HG03135 (cell line): ENCODE results near the gene GAPVD1.
"Not testable (repeated sequence)": the region's sequence is repeated elsewhere in the genome, so short reads cannot be mapped to it uniquely, and the experiment has no call there.

ENCODE experiments used
- ATAC-seq: cut with Tn5 transposase; IDR thresholded peaks from one replicate; pipeline ENCODE4 v1.9.1; 2021; ENCODE audit warnings: mild to moderate bottlenecking, moderate library complexity; ENCODE audit not compliant: unreplicated experiment

GAPVD1 gene

GRCh38 chr9:125261501-125262293, at the start of gene GAPVD1:
Gene GAPVD1, plus strand, starts transcription at chr9:125261826. Its CDS starts 37,096 bp downstream, at chr9:125298922.
- ATAC-seq = peak; percentile 93

- no peak for ATAC-seq
Observed at GRCh38 chr9:125214186-125214585, 47.4 kb upstream of the GAPVD1 start.

- ATAC-seq = no peak
Observed at GRCh38 chr9:125218621-125219020, 43.0 kb upstream of the GAPVD1 start.

GRCh38 chr9:125224858-125225257, 36.8 kb upstream of the GAPVD1 start:
- ATAC-seq = not testable (repeated sequence)

- ATAC-seq = no peak
Observed at GRCh38 chr9:125227761-125228160, 33.9 kb upstream of the GAPVD1 start.

- no peak for ATAC-seq
Observed at GRCh38 chr9:125233678-125234077, 27.9 kb upstream of the GAPVD1 start.

GRCh38 chr9:125234099-125234498, 27.5 kb upstream of the GAPVD1 start:
- not testable (repeated sequence) for ATAC-seq

- no peak for ATAC-seq
Observed at GRCh38 chr9:125235804-125236519, 25.7 kb upstream of the GAPVD1 start.

GRCh38 chr9:125236520-125237159, 25.0 kb upstream of the GAPVD1 start:
- not testable (repeated sequence) for ATAC-seq

- ATAC-seq = no peak
Observed at GRCh38 chr9:125238127-125238914, 23.3 kb upstream of the GAPVD1 start.

- no peak for ATAC-seq
Observed at GRCh38 chr9:125238915-125239446, 22.6 kb upstream of the GAPVD1 start.

GRCh38 chr9:125239631-125240597, 21.7 kb upstream of the GAPVD1 start:
- no peak for ATAC-seq

GRCh38 chr9:125240649-125240999, 21.0 kb upstream of the GAPVD1 start:
- ATAC-seq = no peak

- peak; percentile 93 for ATAC-seq
Observed at GRCh38 chr9:125241000-125241862, 20.4 kb upstream of the GAPVD1 start, which contains the start of gene HSPA5. Gene HSPA5, minus strand, starts transcription at chr9:125241343. Its CDS starts 217 bp downstream, at chr9:125241126.

- peak; percentile 22 for ATAC-seq
Observed at GRCh38 chr9:125241863-125242739, 19.5 kb upstream of the GAPVD1 start.

GRCh38 chr9:125243792-125244260, 17.8 kb upstream of the GAPVD1 start:
- no peak for ATAC-seq

GRCh38 chr9:125246261-125246667, 15.4 kb upstream of the GAPVD1 start:
- ATAC-seq = no peak
